Caki2 (cell line): ENCODE results near the gene RHBDL3. TPM values are rescaled to one million over a fixed set of nuclear protein-coding genes. Genes with fewer than 3 reads are reported as not detected.
"Not testable (repeated sequence)": the region's sequence is repeated elsewhere in the genome, so short reads cannot be mapped to it uniquely, and the experiment has no call there.

ENCODE experiments used
- DNase-seq: peaks from one replicate; pipeline ENCODE4 v3.0.0-alpha.2; 2015; ENCODE audit warnings: low read depth
- in situ Hi-C: cut with HindIII; loops from 2 replicates; pipeline ENCODE4 v1.10.0; 2016; ENCODE audit warnings: low sequenced_read_pairs, low pct_unique_long_range_greater_than_20kb, mixed read lengths
- total RNA-seq: library from RNA; depleted of rRNA; stranded (reverse); fragments of >200 nt; shearing (Covaris generic); gene quantifications from 2 replicates; pipeline ENCODE4 v1.2.3, GENCODE V29; 2014; ENCODE audit warnings: low replicate concordance

Gene RHBDL3
- total RNA-seq, 1 experiment from 2014 or later, result 4.5 TPM

DNA sequence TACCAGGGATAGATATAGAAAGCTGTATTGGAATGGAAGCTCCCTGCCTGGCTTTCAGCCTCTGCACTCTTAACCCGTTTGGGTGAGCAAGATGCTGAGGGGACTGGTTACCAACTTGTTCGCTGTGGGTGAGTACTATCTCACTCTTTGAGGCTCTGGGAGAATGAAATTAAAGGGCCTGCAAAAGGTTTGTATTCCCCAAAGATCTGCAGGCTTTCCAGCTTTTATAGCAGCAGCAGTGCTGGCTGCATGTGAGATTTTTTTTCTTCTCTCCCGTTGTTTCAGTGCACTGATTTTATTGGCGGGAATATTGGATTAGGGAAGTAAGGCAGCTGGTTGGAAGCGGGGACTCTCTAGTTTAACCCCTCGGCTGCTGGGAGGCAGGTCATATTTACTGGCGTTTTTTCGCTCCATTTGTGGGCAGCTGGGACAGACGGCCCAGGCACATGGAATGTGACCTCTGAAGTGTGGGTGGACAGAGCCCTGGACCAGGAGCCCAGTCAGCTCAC is 45.5 kb downstream of the RHBDL3 start:
- DNase-seq, result no peak
- in situ Hi-C loops, result no loop called here

GRCh38 chr17:32314636-32315035 is 49.0 kb downstream of the RHBDL3 start:
- DNase-seq, result no peak
- in situ Hi-C loops, result no loop called here

- no peak for DNase-seq
- in situ Hi-C loops, result no loop called here
These were observed 49.5 kb downstream of the RHBDL3 start for GRCh38 chr17:32315171-32315570.

DNA sequence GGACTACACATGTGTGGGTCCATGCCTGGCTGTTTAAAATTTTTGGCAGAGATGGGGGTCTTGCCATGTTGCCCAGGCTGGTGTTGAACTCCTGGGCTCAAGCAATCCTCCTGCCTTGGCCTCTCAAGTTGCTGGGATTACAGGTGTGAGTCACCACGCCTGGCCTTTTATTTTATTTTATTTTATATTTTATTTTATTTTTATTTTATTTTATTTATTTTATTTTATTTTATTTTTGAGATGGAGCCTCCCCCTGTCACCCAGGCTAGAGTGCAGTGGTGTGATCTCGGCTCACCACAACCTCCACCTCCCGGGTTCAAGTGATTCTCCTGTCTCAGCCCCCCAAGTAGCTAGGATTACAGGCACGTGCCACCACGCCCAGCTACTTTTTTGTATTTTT is 51.0 kb downstream of the RHBDL3 start:
- DNase-seq, in situ Hi-C loops: not testable (repeated sequence)

- in situ Hi-C loops, result no loop called here
These were observed 51.7 kb downstream of the RHBDL3 start for GRCh38 chr17:32317353-32317752.

DNA sequence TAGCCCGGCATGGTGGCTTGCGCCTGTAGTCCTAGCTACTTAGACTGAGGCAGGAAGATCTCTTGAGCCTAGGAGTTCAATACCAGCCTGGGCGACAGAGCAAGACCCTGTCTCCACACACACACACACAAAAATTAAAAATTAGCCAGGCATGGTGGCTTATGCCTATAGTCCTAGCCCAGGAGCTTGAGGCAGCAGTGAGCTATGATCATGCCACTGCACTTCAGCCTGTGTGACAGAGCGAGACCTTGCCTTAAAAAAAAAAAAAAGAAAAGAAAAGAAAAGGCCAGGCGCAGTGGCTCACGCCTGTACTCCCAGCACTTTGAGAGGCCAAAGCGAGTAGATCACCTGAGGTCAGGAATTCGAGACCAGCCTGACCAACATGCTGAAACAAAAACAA is 52.4 kb downstream of the RHBDL3 start:
- in situ Hi-C loops, result no loop called here

More at GRCh38 chr17:32317353-32317752, 51.7 kb downstream of the RHBDL3 start:
- DNase-seq, result no peak

DNA sequence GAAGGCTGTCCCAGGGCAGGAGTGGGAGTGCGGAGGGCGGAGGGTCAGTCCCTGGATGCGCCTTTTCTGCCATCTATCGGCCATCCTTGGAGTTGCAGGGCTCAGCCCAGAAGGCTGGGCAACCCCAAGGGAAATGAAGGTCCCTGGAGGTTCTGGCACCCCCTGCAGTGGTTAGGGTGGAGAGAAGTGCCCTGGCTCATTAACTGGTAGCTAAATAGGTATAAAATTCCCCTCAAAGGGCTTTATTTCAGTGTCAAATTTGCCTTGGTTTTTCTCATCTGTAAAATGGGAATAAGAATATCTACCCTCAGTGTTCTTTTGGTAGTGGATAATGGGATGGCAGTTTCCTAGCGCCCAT is 53.9 kb downstream of the RHBDL3 start:
- peak; percentile 50 for DNase-seq
- in situ Hi-C loops, result no loop called here

More for the DNA sequence above, 52.4 kb downstream of the RHBDL3 start:
- DNase-seq, result peak; percentile 60

GRCh38 chr17:32320080-32320479 is 54.4 kb downstream of the RHBDL3 start:
- DNase-seq, in situ Hi-C loops: not testable (repeated sequence)

DNA sequence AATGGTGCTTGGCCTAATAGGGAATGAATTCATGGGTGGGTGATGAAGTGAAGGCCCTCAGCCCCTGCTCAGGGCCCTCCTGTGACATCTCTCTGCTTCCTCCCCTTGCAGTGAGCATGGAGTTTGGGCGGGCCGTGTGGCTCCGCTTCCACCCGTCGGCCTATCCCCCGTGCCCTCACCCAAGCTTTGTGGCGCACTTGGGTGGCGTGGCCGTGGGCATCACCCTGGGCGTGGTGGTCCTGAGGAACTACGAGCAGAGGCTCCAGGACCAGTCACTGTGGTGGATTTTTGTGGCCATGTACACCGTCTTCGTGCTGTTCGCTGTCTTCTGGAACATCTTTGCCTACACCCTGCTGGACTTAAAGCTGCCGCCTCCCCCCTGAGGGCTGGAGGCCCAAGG is 55.2 kb downstream of the RHBDL3 start:
- in situ Hi-C loops, result no loop called here
- DNase-seq, result no peak

DNA sequence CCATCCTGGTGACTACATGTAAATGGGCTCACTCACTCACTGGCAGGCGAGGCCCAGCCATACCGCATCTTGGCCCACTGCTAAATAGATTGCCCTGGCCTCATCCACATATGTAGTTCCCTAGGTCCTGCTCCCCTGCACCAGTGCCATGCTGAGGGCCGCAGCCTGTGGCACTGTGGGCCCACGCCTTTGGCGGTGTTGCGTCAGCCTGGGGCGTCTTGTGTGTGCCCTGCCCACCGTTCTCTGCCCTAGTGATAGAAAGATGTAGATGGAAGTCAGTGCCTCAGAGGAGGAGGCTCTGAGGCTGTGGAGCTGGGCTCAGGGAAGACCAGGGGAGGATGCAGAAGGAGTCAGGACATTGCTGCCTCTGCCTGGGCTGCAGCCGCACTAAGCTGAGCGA is 57.4 kb downstream of the RHBDL3 start:
- no peak for DNase-seq
- in situ Hi-C loops, result no loop called here

DNA sequence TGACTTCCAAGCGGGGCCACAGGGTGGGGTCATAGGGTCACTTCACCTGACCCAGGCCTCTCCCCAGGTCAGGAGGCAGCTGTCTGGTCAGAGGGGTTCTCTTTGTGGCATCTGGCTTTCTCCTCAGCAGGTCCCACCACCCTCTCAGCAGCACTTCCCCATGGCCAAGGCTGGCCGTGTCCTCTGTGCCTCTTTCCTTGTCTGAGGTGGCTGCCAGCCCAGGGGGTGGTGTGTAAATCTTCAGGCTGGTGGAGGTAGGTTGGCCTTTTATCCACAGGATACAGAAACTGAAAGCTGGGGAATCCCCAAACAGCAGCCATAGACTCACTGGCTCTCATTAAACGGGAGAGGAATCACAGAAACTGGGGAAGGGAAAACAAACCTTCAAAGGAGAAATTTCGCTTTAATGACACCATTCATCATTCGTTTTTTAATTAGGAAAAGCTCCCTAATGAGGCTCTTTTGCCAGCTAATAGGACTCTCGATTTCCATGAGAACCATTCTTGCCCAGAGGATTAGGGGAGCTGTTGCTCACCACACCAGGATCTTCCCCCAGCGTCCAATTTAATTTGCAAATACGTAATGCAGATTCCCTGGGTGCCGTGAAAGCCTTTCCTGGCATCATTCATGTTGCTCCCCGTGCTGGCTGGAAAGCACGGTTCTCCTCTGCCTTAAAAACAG is 58.3 kb downstream of the RHBDL3 start:
- DNase-seq, result peak; percentile 66
- in situ Hi-C loops, result no loop called here

DNA sequence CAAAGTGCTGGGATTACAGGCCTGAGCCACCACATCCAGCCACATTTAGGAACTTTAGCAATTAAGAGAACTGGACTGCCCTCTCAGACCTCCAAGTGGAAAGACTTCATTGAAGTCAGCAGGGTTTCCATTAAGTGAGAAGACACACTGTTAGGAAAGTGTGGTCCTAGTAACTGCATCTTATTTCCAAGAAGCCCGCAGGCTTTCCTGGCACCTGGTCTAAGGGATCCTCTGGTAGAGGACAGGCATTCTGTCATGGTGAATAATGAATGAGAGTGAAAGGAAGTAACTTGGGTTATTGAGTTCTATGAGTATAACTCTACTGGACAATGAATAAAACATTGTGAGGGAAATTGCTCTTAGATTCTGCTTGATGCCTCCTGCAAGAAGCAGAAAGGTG is 62.3 kb downstream of the RHBDL3 start:
- no peak for DNase-seq
- in situ Hi-C loops, result no loop called here

DNA sequence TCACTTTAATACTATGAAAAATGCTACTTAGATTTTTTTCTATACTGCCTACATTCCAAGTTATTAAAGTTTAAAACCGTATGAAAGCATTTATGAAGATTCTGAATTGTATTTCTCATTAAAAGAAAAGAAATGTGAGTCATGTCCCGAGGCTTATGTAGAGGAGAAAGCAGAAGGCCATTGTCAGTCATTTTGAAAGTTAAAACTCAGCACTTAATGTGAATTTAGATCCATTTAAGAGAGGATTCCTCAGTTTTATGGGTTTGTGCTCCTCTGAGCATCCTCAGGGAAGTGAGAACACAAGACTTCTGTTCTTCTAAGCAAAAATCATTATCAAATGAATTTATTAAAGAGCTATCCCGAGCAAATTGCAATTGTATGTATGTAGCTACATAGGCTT is 64.5 kb downstream of the RHBDL3 start:
- in situ Hi-C loops, result no loop called here
- no peak for DNase-seq

- in situ Hi-C loops, result no loop called here
- DNase-seq, result no peak
These were observed 65.8 kb downstream of the RHBDL3 start for GRCh38 chr17:32331243-32332040.

GRCh38 chr17:32333187-32333586 is 67.6 kb downstream of the RHBDL3 start:
- in situ Hi-C loops, result no loop called here

GRCh38 chr17:32335046-32335445 is 69.4 kb downstream of the RHBDL3 start:
- no peak for DNase-seq
- in situ Hi-C loops, result no loop called here

More at GRCh38 chr17:32333187-32333586, 67.6 kb downstream of the RHBDL3 start:
- DNase-seq, result no peak

GRCh38 chr17:32335687-32336086 is 70.1 kb downstream of the RHBDL3 start:
- in situ Hi-C loops, result no loop called here
- no peak for DNase-seq

- peak; percentile 47 for DNase-seq
- in situ Hi-C loops, result no loop called here
These were observed 75.7 kb downstream of the RHBDL3 start for GRCh38 chr17:32341141-32341856.
